Measurements from ENCODE around the gene CCS.

CCS gene

DNA sequence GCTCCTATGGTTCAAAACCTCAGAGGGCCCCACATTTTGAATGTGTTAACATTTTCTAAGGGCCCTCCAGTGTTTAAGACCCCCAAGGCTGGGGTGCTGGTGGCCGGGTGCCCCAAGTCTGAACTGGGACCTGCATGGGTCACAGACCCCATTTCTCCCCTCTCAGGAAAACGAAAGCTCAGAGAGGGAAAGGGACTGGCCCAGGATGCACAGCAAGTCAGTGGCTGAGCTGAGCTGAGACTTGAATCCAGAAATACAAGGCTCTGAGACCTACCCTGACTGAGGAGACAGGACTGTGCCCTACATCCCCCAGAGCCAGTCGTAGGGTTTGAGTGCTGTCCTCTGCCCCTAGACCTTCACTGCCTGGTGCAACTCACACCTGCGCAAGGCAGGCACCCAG is 42.1 kb upstream of the CCS start:
- TF ChIP-seq, protein P1, sequence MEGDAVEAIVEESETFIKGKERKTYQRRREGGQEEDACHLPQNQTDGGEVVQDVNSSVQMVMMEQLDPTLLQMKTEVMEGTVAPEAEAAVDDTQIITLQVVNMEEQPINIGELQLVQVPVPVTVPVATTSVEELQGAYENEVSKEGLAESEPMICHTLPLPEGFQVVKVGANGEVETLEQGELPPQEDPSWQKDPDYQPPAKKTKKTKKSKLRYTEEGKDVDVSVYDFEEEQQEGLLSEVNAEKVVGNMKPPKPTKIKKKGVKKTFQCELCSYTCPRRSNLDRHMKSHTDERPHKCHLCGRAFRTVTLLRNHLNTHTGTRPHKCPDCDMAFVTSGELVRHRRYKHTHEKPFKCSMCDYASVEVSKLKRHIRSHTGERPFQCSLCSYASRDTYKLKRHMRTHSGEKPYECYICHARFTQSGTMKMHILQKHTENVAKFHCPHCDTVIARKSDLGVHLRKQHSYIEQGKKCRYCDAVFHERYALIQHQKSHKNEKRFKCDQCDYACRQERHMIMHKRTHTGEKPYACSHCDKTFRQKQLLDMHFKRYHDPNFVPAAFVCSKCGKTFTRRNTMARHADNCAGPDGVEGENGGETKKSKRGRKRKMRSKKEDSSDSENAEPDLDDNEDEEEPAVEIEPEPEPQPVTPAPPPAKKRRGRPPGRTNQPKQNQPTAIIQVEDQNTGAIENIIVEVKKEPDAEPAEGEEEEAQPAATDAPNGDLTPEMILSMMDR (IDR thresholded peaks at IDR 0.05; ENCODE audit: unreplicated experiment in 3 of 3), result no peak
- Mint-ChIP-seq H3K36me3 (ENCODE audit: low read depth) (no peaks in the 10 kb centered on the region), H3K27me3 (ENCODE audit: low read depth) (peaks cover 4% of the 10 kb centered on the region), H3K27ac (no peak overlapping the region), H3K9me3 (no peaks in the 10 kb centered on the region), H3K4me1 (peaks cover 27% of the 10 kb centered on the region), H3K4me3 (no peak overlapping the region)

DNA sequence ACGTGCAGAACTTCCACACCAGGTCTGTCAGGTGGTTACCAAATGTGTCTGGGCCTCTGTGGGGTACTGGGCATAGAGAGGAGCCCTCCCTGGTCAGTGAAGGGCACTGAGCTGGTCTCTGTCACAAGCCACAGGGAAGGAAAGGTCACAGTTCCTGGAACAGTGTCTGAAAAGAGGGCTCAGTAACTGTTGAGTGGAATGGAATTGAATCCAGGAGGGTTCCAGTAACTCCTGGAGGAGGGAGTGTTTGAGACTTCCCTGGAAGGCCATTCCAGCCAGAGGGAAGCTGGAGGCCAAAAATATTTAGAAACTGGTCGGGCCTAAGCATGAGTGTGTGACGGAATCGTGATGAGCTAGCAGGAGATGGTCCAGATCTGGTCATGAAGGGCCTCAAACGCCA is 38.4 kb upstream of the CCS start:
- Mint-ChIP-seq H3K4me3 (no peak overlapping the region), H3K36me3 (ENCODE audit: low read depth) (no peaks in the 10 kb centered on the region), H3K27ac (no peak overlapping the region), H3K27me3 (ENCODE audit: low read depth) (no peaks in the 10 kb centered on the region), H3K4me1 (no peaks in the 10 kb centered on the region), H3K9me3 (no peaks in the 10 kb centered on the region)
- TF ChIP-seq, protein P1 (IDR thresholded peaks at IDR 0.05; ENCODE audit: unreplicated experiment in 3 of 3), result no peak

DNA sequence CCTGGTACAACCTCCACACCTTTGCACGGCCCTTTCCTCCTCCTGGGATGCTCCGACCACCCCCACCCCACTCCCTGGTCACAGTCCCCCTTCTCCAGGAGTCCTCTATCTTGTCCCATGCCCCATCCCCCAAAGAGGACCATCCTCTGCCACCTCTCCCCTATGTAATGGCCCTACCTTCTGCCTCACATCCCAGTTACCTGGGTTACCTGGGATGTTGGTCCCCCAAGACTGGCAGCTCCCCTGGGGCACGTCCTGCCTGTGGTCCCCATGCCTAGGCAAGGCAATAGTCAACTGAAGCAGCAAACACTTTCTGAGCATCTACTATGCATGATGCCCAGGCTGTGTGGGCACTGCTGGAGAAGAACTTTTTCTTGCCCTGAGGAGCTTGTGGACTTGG is 37.6 kb upstream of the CCS start:
- TF ChIP-seq, protein P1 (IDR thresholded peaks at IDR 0.05; ENCODE audit: unreplicated experiment in 3 of 3), result no peak
- Mint-ChIP-seq H3K4me3 (no peak overlapping the region), H3K9me3 (no peaks in the 10 kb centered on the region), H3K27me3 (ENCODE audit: low read depth) (no peaks in the 10 kb centered on the region), H3K4me1 (no peaks in the 10 kb centered on the region), H3K36me3 (ENCODE audit: low read depth) (no peaks in the 10 kb centered on the region), H3K27ac (no peak overlapping the region)

DNA sequence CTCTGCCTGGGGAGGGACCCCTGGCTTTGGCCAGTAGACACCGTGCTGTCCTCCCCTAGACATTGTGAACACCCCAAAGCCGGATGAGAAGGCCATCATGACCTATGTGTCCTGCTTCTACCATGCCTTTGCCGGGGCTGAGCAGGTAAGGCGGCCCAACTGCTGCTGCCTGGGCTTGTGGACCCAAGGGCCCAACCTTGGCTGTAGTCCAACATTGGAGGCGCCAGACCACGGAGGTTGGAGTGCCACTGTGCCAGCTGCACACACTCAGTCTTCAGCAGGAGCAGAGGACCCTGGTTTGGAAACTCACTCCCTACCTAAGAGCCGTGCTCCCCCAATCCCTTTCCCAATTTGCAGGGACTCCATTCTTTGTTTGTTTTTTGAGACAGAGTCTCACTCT is 36.9 kb upstream of the CCS start:
- TF ChIP-seq, protein P1 (IDR thresholded peaks at IDR 0.05; ENCODE audit: unreplicated experiment in 3 of 3), result no peak
- Mint-ChIP-seq H3K27ac (no peak overlapping the region), H3K9me3 (no peaks in the 10 kb centered on the region), H3K4me1 (no peaks in the 10 kb centered on the region), H3K4me3 (no peak overlapping the region), H3K27me3 (ENCODE audit: low read depth) (no peaks in the 10 kb centered on the region), H3K36me3 (ENCODE audit: low read depth) (no peaks in the 10 kb centered on the region)

DNA sequence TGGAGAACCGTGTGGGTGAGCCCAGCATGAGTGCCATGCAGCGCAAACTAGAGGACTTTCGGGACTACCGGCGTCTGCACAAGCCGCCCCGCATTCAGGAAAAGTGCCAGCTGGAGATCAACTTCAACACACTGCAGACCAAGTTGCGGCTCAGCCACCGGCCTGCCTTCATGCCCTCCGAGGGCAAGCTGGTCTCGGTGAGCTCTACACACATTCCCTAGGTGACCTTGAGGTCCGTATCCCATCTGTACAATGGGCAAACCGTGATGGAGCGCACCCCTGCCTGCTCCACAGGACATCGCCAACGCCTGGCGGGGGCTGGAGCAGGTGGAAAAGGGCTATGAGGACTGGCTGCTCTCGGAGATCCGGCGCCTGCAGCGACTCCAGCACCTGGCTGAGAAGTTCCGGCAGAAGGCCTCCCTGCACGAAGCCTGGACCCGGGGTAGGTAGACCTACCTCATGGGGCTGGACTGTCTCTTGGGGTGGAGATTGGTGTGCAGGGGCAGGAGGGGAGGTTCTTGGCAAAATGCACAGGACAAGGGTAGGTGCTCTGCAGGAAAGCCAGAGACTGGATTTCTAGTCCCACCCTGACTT is 35.2 kb upstream of the CCS start:
- H3K27ac Mint-ChIP-seq, result no peak overlapping the region
- H3K27me3 Mint-ChIP-seq (ENCODE audit: low read depth), result no peaks in the 10 kb centered on the region
- no peaks in the 10 kb centered on the region for H3K4me1 Mint-ChIP-seq
- no peaks in the 10 kb centered on the region for H3K36me3 Mint-ChIP-seq (ENCODE audit: low read depth)
- no peaks in the 10 kb centered on the region for H3K9me3 Mint-ChIP-seq
- H3K4me3 Mint-ChIP-seq, result no peak overlapping the region
- TF ChIP-seq, protein P1 (IDR thresholded peaks at IDR 0.05; ENCODE audit: unreplicated experiment in 3 of 3), result no peak

DNA sequence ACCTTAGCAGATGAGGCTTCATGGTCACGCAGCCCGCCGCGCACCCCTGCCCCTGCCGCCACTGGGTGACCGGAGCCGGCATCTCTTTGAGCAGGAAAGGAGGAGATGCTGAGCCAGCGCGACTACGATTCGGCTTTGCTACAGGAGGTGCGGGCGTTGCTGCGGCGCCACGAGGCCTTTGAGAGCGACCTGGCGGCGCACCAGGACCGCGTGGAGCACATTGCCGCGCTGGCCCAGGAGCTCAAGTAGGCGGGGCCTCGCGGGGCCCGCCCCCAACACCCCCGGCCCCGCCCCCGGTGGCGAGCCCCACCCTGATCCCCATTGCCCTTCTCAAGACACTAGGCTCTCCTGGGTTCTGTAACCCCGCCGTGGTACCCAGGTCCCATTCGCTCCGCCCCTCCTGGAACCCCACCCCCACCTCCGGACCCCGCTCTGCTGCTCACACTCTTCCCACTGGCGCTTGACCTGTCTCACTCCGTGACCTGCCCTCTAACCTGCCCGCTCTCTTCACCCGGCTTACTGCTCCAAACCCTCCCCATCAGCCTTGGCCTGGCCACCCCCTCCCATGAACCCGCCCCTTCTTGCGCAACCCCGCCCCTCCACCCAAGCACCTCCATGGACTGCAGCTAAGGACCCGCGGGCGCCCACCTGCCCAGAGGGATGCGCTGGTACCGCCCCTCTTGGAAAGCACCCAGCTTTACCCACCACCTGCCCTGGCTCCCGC is 33.7 kb upstream of the CCS start:
- no peaks in the 10 kb centered on the region for H3K9me3 Mint-ChIP-seq
- no peaks in the 10 kb centered on the region for H3K36me3 Mint-ChIP-seq (ENCODE audit: low read depth)
- H3K4me1 Mint-ChIP-seq, result no peaks in the 10 kb centered on the region
- H3K27ac Mint-ChIP-seq, result no peak overlapping the region
- TF ChIP-seq, protein P1 (IDR thresholded peaks at IDR 0.05; ENCODE audit: unreplicated experiment in 3 of 3), result no peak
- H3K4me3 Mint-ChIP-seq, result no peak overlapping the region
- no peaks in the 10 kb centered on the region for H3K27me3 Mint-ChIP-seq (ENCODE audit: low read depth)
